Panc1 (cell line): ENCODE measurements around the gene CCDC159. TPM values are rescaled to one million over a fixed set of nuclear protein-coding genes. Genes with fewer than 3 reads are reported as not detected.

Experiments
- ATAC-seq: fragments of 200-7000 bp; cut with Tn5 transposase; 2 replicates; pipeline ENCODE4 v1.9.1; 2020; ENCODE audit warnings: mild to moderate bottlenecking, moderate library complexity
- BruUV-seq: library from RNA; stranded (reverse); fragments of 400-500 nt; replicated peaks from 2 replicates; lab custom pipeline; 2021; lab: Mats Ljungman, UMichigan
- CTCF ChIA-PET: fragments of 300-600 bp; sonication (Branson Sonifier 250); formaldehyde crosslinking; loops from one replicate; lab custom pipeline; 2022; ENCODE audit warnings: antibody characterized with exemption; lab: Charles Lee
- POLR2A ChIA-PET: fragments of 300-600 bp; sonication (Branson Sonifier 250); formaldehyde crosslinking; loops from one replicate; lab custom pipeline; 2022; ENCODE audit warnings: antibody characterized with exemption; lab: Charles Lee
- DNase-seq: peaks from one replicate; pipeline ENCODE4 v3.0.0-alpha.2; 2010; ENCODE audit warnings: low read depth, low spot score
- H3K27ac ChIP-seq: 2 replicates; pipeline ENCODE4 v1.5.1; 2011; ENCODE audit warnings: mild to moderate bottlenecking, low read length, inconsistent platforms
- H3K27me3 ChIP-seq: fragments of 200-500 bp; sonication (Bioruptor generic); 2 replicates; pipeline ENCODE4 v1.6.0; 2014; ENCODE audit warnings: low read length, inconsistent platforms; ENCODE audit not compliant: control insufficient read depth, insufficient read depth
- H3K36me3 ChIP-seq: fragments of 200-500 bp; sonication (Bioruptor generic); 2 replicates; pipeline ENCODE4 v1.5.1; 2014; ENCODE audit warnings: inconsistent platforms, mild to moderate bottlenecking, low read length, moderate library complexity; ENCODE audit not compliant: control insufficient read depth, insufficient read depth
- H3K4me1 ChIP-seq: 2 replicates; pipeline ENCODE4 v1.5.1; 2011; ENCODE audit warnings: inconsistent platforms, mild to moderate bottlenecking, low read length, moderate library complexity; ENCODE audit not compliant: control insufficient read depth, insufficient read depth
- H3K4me3 ChIP-seq, 2 experiments: 2 replicates each; pipeline ENCODE4 v1.5.1; 2011 to 2012; ENCODE audit warnings: low read depth in 2 of 2, low read length in 2 of 2, mild to moderate bottlenecking in 2 of 2, inconsistent platforms in 1 of 2, moderate library complexity in 1 of 2
- H3K9me3 ChIP-seq: fragments of 200-500 bp; sonication (Bioruptor generic); 2 replicates; pipeline ENCODE4 v1.5.1; 2014; ENCODE audit warnings: low read depth, mild to moderate bottlenecking, inconsistent platforms, low read length, moderate library complexity; ENCODE audit not compliant: control insufficient read depth, insufficient read depth
- POLR2AphosphoS5 ChIP-seq: IDR thresholded peaks from 2 replicates; pipeline ENCODE4 v1.6.1; 2012; ENCODE audit warnings: mild to moderate bottlenecking, low read depth, low read length, moderate library complexity
- SIN3A ChIP-seq: IDR thresholded peaks from 2 replicates; pipeline ENCODE4 v1.6.1; 2012; ENCODE audit warnings: low read depth, mild to moderate bottlenecking, low read length, moderate library complexity, borderline replicate concordance; ENCODE audit not compliant: insufficient read depth
- TCF7L2 ChIP-seq: IDR thresholded peaks from 2 replicates; pipeline ENCODE4 v1.6.1; 2011; ENCODE audit warnings: mild to moderate bottlenecking, low read depth, low read length, inconsistent platforms
- in situ Hi-C: cut with HindIII; loops from 2 replicates; pipeline ENCODE4 v1.10.0; 2016; ENCODE audit warnings: low sequenced_read_pairs, low pct_unique_long_range_greater_than_20kb
- intact Hi-C: fragments of 100-400 bp; cut with micrococcal nuclease; formaldehyde crosslinking; loops from one replicate; pipeline ENCODE4 v1.10.0; 2022; ENCODE audit not compliant: unreplicated experiment
- total RNA-seq: library from RNA; stranded (reverse); gene quantifications from one replicate; pipeline ENCODE4 v1.2.1, GENCODE V29; 2021; ENCODE audit not compliant: unreplicated experiment
- TF ChIP-seq, protein P1 (sequence below): fragments of 450-650 bp; IDR thresholded peaks from 2 replicates; pipeline ENCODE4 v1.5.1; 2017; ENCODE audit warnings: mild to moderate bottlenecking
- TF ChIP-seq, protein P2 (sequence below), 2 experiments: IDR thresholded peaks; 2 replicates each; pipeline ENCODE4 v1.6.1; 2011 to 2012; ENCODE audit warnings: low read depth in 2 of 2, control low read depth in 1 of 2, low read length in 1 of 2, mild to moderate bottlenecking in 1 of 2, moderate library complexity in 1 of 2; ENCODE audit not compliant: insufficient read depth in 1 of 2

The CCDC159 gene
- total RNA-seq, 1 experiment from 2014 or later: 46.6 TPM

- ChIA-PET CTCF (no interaction called here), POLR2A (interaction anchor here (0.6 kb wide), 2 partner anchors 59 to 158 kb away, joined by 3 to 11 read pairs; no protein-coding TSS in a partner anchor)
- Histone ChIP-seq H3K27ac (peak overlapping the region; percentile 29; the same call in 1 of the 2 replicates), H3K4me1 (peaks cover 15% of the 10 kb centered on the region), H3K4me3 (no peak overlapping the region), H3K9me3 (no peaks in the 10 kb centered on the region), H3K27me3 (no peaks in the 10 kb centered on the region), H3K36me3 (no peaks in the 10 kb centered on the region; the same call in 1 of the 2 replicates)
- ATAC-seq: 0 out of 2 replicates have a peak, but pooled peaks have one; percentile 38
- intact Hi-C loops: no loop called here
- no peak for DNase-seq
- BruUV-seq: no TSS peak
- TF ChIP-seq TCF7L2 (no peak), POLR2AphosphoS5 (no peak), SIN3A (no peak)
- TF ChIP-seq, protein P1, sequence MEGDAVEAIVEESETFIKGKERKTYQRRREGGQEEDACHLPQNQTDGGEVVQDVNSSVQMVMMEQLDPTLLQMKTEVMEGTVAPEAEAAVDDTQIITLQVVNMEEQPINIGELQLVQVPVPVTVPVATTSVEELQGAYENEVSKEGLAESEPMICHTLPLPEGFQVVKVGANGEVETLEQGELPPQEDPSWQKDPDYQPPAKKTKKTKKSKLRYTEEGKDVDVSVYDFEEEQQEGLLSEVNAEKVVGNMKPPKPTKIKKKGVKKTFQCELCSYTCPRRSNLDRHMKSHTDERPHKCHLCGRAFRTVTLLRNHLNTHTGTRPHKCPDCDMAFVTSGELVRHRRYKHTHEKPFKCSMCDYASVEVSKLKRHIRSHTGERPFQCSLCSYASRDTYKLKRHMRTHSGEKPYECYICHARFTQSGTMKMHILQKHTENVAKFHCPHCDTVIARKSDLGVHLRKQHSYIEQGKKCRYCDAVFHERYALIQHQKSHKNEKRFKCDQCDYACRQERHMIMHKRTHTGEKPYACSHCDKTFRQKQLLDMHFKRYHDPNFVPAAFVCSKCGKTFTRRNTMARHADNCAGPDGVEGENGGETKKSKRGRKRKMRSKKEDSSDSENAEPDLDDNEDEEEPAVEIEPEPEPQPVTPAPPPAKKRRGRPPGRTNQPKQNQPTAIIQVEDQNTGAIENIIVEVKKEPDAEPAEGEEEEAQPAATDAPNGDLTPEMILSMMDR: no peak
- TF ChIP-seq, protein P2, sequence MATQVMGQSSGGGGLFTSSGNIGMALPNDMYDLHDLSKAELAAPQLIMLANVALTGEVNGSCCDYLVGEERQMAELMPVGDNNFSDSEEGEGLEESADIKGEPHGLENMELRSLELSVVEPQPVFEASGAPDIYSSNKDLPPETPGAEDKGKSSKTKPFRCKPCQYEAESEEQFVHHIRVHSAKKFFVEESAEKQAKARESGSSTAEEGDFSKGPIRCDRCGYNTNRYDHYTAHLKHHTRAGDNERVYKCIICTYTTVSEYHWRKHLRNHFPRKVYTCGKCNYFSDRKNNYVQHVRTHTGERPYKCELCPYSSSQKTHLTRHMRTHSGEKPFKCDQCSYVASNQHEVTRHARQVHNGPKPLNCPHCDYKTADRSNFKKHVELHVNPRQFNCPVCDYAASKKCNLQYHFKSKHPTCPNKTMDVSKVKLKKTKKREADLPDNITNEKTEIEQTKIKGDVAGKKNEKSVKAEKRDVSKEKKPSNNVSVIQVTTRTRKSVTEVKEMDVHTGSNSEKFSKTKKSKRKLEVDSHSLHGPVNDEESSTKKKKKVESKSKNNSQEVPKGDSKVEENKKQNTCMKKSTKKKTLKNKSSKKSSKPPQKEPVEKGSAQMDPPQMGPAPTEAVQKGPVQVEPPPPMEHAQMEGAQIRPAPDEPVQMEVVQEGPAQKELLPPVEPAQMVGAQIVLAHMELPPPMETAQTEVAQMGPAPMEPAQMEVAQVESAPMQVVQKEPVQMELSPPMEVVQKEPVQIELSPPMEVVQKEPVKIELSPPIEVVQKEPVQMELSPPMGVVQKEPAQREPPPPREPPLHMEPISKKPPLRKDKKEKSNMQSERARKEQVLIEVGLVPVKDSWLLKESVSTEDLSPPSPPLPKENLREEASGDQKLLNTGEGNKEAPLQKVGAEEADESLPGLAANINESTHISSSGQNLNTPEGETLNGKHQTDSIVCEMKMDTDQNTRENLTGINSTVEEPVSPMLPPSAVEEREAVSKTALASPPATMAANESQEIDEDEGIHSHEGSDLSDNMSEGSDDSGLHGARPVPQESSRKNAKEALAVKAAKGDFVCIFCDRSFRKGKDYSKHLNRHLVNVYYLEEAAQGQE (IDR thresholded peaks at IDR 0.05; ENCODE audit: insufficient read depth in 1 of 2, low read depth in 2 of 2, low read length in 1 of 2): no peak
- in situ Hi-C loops: loop anchor here (25.0 kb wide), 1 partner anchor 237 kb away; the partner anchor contains the start of gene ELOF1
These were observed 21.4 kb upstream of the CCDC159 start for GRCh38 chr19:11324748-11325389.

- Histone ChIP-seq H3K4me1 (peaks cover 15% of the 10 kb centered on the region), H3K4me3 (no peak overlapping the region), H3K27me3 (no peaks in the 10 kb centered on the region), H3K36me3 (no peaks in the 10 kb centered on the region; the same call in 1 of the 2 replicates), H3K9me3 (no peaks in the 10 kb centered on the region), H3K27ac (no peak overlapping the region)
- in situ Hi-C loops (no loop called here), intact Hi-C loops (no loop called here)
- ChIA-PET CTCF (no interaction called here), POLR2A (interaction anchor here (0.6 kb wide), 1 partner anchor 831 kb away, joined by 5 read pairs; no protein-coding TSS in a partner anchor)
- ATAC-seq: no peak
- no peak for DNase-seq
- no peak for TF ChIP-seq POLR2AphosphoS5
- TF ChIP-seq SIN3A: no peak
- TF ChIP-seq, protein P2 (IDR thresholded peaks at IDR 0.05; ENCODE audit: insufficient read depth in 1 of 2, low read depth in 2 of 2, low read length in 1 of 2): no peak
- TF ChIP-seq TCF7L2: no peak
- TF ChIP-seq, protein P1: no peak
- BruUV-seq: no TSS peak
These were observed 20.8 kb upstream of the CCDC159 start for GRCh38 chr19:11325544-11325943.
